Measurements from ENCODE around the gene ATM. TPM values are rescaled to one million over a fixed set of nuclear protein-coding genes. Genes with fewer than 3 reads are reported as not detected.

Gene ATM
- total RNA-seq (2022; extraction: Qiagen RNA extraction; ENCODE audit: low read depth) = 8.6 to 12.0 TPM (median 11.6 TPM) in 5 replicates

GRCh38 chr11:108222574-108223347, at the start of gene ATM, which contains the start of gene NPAT:
ATM (plus strand) TSS chr11:108223067; CDS start chr11:108227625, 4,558 bp downstream.
NPAT (minus strand) TSS chr11:108222638; CDS start chr11:108222536, 102 bp downstream.

Other genes starting within 250 kb of the ATM start
- 6.9 to 12.2 TPM (median 10.6 TPM) in 5 replicates for gene CUL5, start 214.2 kb upstream of the ATM start, total RNA-seq (2022; extraction: Qiagen RNA extraction; ENCODE audit: low read depth)
- 60.8 to 83.3 TPM (median 66.7 TPM) in 5 replicates for gene ACAT1, start 101.5 kb upstream of the ATM start, total RNA-seq (2022; extraction: Qiagen RNA extraction; ENCODE audit: low read depth)
- 4.0 to 6.6 TPM (median 5.9 TPM) in 5 replicates for gene NPAT, start 429 bp upstream of the ATM start, total RNA-seq (2022; extraction: Qiagen RNA extraction; ENCODE audit: low read depth)
- gene C11orf65, start 244.5 kb downstream of the ATM start, total RNA-seq (2022; extraction: Qiagen RNA extraction; ENCODE audit: low read depth) = 0.13 to 0.44 TPM (median 0.36 TPM) in 5 replicates

Measured in A549 treated with DMSO at 1 μM for 4 hours (cell line).